NOMO-1 (cell line): ENCODE measurements around the gene FRS2.
"Not testable (repeated sequence)": the region's sequence is repeated elsewhere in the genome, so short reads cannot be mapped to it uniquely, and the experiment has no call there.

Source experiments
- DNase-seq, 2 experiments: peaks; one replicate each; lab custom pipeline; 2025; ENCODE audit not compliant: unreplicated experiment in 2 of 2; lab: John Stamatoyannopoulos, UW

FRS2 gene

GRCh38 chr12:69470189-69471075 lies at the start of gene FRS2:
TSS of gene FRS2 (plus strand) at chr12:69470388. CDS start at chr12:69569031, 98,643 bp downstream.
- DNase-seq = peak; percentile 76 to 88

- no peak for DNase-seq
Observed at GRCh38 chr12:69421548-69421947, 48.6 kb upstream of the FRS2 start.

- no peak for DNase-seq
Observed at GRCh38 chr12:69423037-69423905, 46.9 kb upstream of the FRS2 start.

GRCh38 chr12:69425417-69425816 lies 44.8 kb upstream of the FRS2 start:
- no peak for DNase-seq

- DNase-seq = no peak
Observed at GRCh38 chr12:69428351-69429073, 41.7 kb upstream of the FRS2 start.

GRCh38 chr12:69430942-69431590 lies 39.1 kb upstream of the FRS2 start:
- no peak for DNase-seq

- DNase-seq = no peak
Observed at GRCh38 chr12:69431591-69432222, 38.5 kb upstream of the FRS2 start.

- DNase-seq = no peak
Observed at GRCh38 chr12:69433653-69434052, 36.5 kb upstream of the FRS2 start.

GRCh38 chr12:69435644-69436043 lies 34.5 kb upstream of the FRS2 start:
- no peak for DNase-seq

- DNase-seq = no peak
Observed at GRCh38 chr12:69437073-69437472, 33.1 kb upstream of the FRS2 start.

GRCh38 chr12:69438539-69438938 lies 31.6 kb upstream of the FRS2 start:
- no peak for DNase-seq

GRCh38 chr12:69440016-69440415 lies 30.2 kb upstream of the FRS2 start:
- DNase-seq = no peak

- no peak for DNase-seq
Observed at GRCh38 chr12:69440886-69441285, 29.3 kb upstream of the FRS2 start.

GRCh38 chr12:69442894-69443293 lies 27.3 kb upstream of the FRS2 start:
- DNase-seq = no peak

GRCh38 chr12:69443916-69444315 lies 26.3 kb upstream of the FRS2 start:
- no peak for DNase-seq

GRCh38 chr12:69447892-69448291 lies 22.3 kb upstream of the FRS2 start:
- DNase-seq = no peak

- not testable (repeated sequence) for DNase-seq
Observed at GRCh38 chr12:69452598-69453132, 17.5 kb upstream of the FRS2 start.

GRCh38 chr12:69456239-69456638 lies 13.9 kb upstream of the FRS2 start:
- DNase-seq = no peak

- no peak for DNase-seq
Observed at GRCh38 chr12:69457433-69457832, 12.8 kb upstream of the FRS2 start.

GRCh38 chr12:69459477-69459876 lies 10.7 kb upstream of the FRS2 start:
- no peak for DNase-seq
